Spleen (tissue), 7 donors: Measurements from ENCODE around the gene HHIP.

ENCODE experiments used
- CTCF ChIP-seq, 11 experiments: fragments of 200-600 bp in 7 of 11; fragments of 450-650 bp in 4 of 11; sonication (generic) in 4 of 11; IDR thresholded peaks in 8 of 11; conservative IDR thresholded peaks in 3 of 11; 1 replicate in 7 of 11; 2 replicates in 4 of 11; pipeline versions ENCODE4 v1.4.0 to v1.8.0; 2016 to 2021; ENCODE audit warnings: antibody characterized with exemption in 11 of 11, inconsistent platforms in 4 of 11, mild to moderate bottlenecking in 1 of 11
- POLR2A ChIP-seq, 3 donors: fragments of 450-650 bp; IDR thresholded peaks; one replicate each; pipeline ENCODE4 v1.5.1; 2017; ENCODE audit warnings: antibody characterized with exemption in 3 of 3, mild to moderate bottlenecking in 1 of 3
- donor health status: DM: no; HTN: no; CAD: no; lungs with moderate emphysema.
- donor health status: DM: no; HTN: no; CAD: no.
- donor health status: DM: no; HTN: no; CAD: no.

GRCh38 chr4:144709793-144710525 lies 64.0 kb downstream of the HHIP start:
- TF ChIP-seq CTCF (IDR thresholded peaks at IDR 0.05 in 8 of 11, conservative IDR thresholded peaks at IDR 0.05 in 3 of 11) (no peak), POLR2A (IDR thresholded peaks at IDR 0.05) (no peak)
